HG02798 (cell line): ENCODE measurements around the gene BCL2L12.
A peak's percentile ranks its signal among the peaks of the same experiment; 100 is the strongest.
"Not testable (repeated sequence)": the region's sequence is repeated elsewhere in the genome, so short reads cannot be mapped to it uniquely, and the experiment has no call there.

Experiments
- ATAC-seq: cut with Tn5 transposase; IDR thresholded peaks from one replicate; pipeline ENCODE4 v1.9.1; 2021; ENCODE audit warnings: mild to moderate bottlenecking; ENCODE audit not compliant: unreplicated experiment, poor library complexity

The BCL2L12 gene

GRCh38 chr19:49665351-49666119 lies at the start of gene BCL2L12, which contains the start of gene IRF3:
TSS of gene BCL2L12 (plus strand) at chr19:49665933. CDS start at chr19:49666693, 760 bp downstream.
TSS of gene IRF3 (minus strand) at chr19:49665857. CDS start at chr19:49664838, 1,019 bp downstream.
- peak; percentile 90 for ATAC-seq

GRCh38 chr19:49616532-49616931 lies 49.2 kb upstream of the BCL2L12 start:
- no peak for ATAC-seq

- ATAC-seq, result no peak
These were observed 48.8 kb upstream of the BCL2L12 start for GRCh38 chr19:49616945-49617344.

GRCh38 chr19:49617860-49618259 lies 47.9 kb upstream of the BCL2L12 start:
- ATAC-seq, result not testable (repeated sequence)

GRCh38 chr19:49624967-49625910 lies 40.5 kb upstream of the BCL2L12 start:
- no peak for ATAC-seq

GRCh38 chr19:49626226-49626625 lies 39.5 kb upstream of the BCL2L12 start:
- ATAC-seq, result no peak

GRCh38 chr19:49629659-49630058 lies 36.1 kb upstream of the BCL2L12 start:
- ATAC-seq, result no peak

GRCh38 chr19:49631014-49631588 lies 34.6 kb upstream of the BCL2L12 start:
- ATAC-seq, result no peak

- no peak for ATAC-seq
These were observed 34.0 kb upstream of the BCL2L12 start for GRCh38 chr19:49631610-49632192.

- no peak for ATAC-seq
These were observed 33.2 kb upstream of the BCL2L12 start for GRCh38 chr19:49632576-49632975.

- not testable (repeated sequence) for ATAC-seq
These were observed 32.5 kb upstream of the BCL2L12 start for GRCh38 chr19:49633273-49633672.

GRCh38 chr19:49635530-49636232 lies 30.1 kb upstream of the BCL2L12 start:
- no peak for ATAC-seq

- ATAC-seq, result no peak
These were observed 29.4 kb upstream of the BCL2L12 start for GRCh38 chr19:49636233-49636932.

- ATAC-seq, result no peak
These were observed 27.7 kb upstream of the BCL2L12 start for GRCh38 chr19:49637821-49638738.

GRCh38 chr19:49639401-49640112 lies 26.2 kb upstream of the BCL2L12 start:
- ATAC-seq, result no peak

- peak; percentile 68 for ATAC-seq
These were observed 25.4 kb upstream of the BCL2L12 start, which contains the start of gene RRAS for GRCh38 chr19:49640113-49640898. TSS of gene RRAS (minus strand) at chr19:49640143. CDS start at chr19:49640098, 45 bp downstream.
